NB4 (cell line): ENCODE data around the gene PLXDC2.

Experiments used
- DNase-seq: peaks from one replicate; pipeline ENCODE4 v3.0.0; 2010; ENCODE audit warnings: low read depth
- H3K4me3 ChIP-seq: one replicate; pipeline ENCODE4 v1.5.1; 2011; ENCODE audit warnings: mild to moderate bottlenecking, low read depth, low read length, moderate library complexity
- MYC ChIP-seq: IDR thresholded peaks from 2 replicates; pipeline ENCODE4 v1.6.1; 2011; ENCODE audit warnings: low read depth, low read length
- POLR2A ChIP-seq: IDR thresholded peaks from 2 replicates; pipeline ENCODE4 v1.6.1; 2011; ENCODE audit warnings: mild to moderate bottlenecking; ENCODE audit not compliant: insufficient read length; ENCODE audit errors: extremely low read depth
- TF ChIP-seq, protein P1 (sequence below): IDR thresholded peaks from 2 replicates; pipeline ENCODE4 v1.6.1; 2011; ENCODE audit warnings: low read depth, low read length
- TF ChIP-seq, protein P2 (sequence below): IDR thresholded peaks from one replicate; pipeline ENCODE4 v1.5.1; 2012; ENCODE audit warnings: low read depth, low read length

PLXDC2 gene

DNA sequence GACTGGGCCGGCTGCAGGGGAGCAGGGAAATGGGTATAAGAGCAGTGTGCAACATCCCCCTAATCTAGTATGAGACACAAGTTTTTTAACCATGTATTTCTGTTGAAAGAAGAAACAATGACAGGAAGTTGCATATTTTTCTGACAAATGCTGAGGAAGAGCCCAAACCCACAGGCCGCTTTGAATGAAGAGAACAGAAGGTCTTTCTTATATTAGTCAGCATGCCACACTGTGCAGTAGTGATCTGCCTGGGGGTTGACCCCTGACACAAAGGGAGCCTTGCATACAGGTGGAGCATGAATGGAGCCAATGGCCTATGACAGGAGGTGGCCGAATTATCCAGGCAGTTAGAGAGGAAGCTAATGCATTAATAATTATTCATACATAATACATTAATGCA lies 518.3 kb downstream of the PLXDC2 start:
- peak; percentile 1 for DNase-seq
- TF ChIP-seq, protein P1, sequence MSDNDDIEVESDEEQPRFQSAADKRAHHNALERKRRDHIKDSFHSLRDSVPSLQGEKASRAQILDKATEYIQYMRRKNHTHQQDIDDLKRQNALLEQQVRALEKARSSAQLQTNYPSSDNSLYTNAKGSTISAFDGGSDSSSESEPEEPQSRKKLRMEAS: no peak
- TF ChIP-seq POLR2A (no peak), MYC (no peak)
- TF ChIP-seq, protein P2, sequence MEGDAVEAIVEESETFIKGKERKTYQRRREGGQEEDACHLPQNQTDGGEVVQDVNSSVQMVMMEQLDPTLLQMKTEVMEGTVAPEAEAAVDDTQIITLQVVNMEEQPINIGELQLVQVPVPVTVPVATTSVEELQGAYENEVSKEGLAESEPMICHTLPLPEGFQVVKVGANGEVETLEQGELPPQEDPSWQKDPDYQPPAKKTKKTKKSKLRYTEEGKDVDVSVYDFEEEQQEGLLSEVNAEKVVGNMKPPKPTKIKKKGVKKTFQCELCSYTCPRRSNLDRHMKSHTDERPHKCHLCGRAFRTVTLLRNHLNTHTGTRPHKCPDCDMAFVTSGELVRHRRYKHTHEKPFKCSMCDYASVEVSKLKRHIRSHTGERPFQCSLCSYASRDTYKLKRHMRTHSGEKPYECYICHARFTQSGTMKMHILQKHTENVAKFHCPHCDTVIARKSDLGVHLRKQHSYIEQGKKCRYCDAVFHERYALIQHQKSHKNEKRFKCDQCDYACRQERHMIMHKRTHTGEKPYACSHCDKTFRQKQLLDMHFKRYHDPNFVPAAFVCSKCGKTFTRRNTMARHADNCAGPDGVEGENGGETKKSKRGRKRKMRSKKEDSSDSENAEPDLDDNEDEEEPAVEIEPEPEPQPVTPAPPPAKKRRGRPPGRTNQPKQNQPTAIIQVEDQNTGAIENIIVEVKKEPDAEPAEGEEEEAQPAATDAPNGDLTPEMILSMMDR: no peak
- no peak overlapping the region for H3K4me3 ChIP-seq
